ENCODE data around the gene LPAR6.

DNA sequence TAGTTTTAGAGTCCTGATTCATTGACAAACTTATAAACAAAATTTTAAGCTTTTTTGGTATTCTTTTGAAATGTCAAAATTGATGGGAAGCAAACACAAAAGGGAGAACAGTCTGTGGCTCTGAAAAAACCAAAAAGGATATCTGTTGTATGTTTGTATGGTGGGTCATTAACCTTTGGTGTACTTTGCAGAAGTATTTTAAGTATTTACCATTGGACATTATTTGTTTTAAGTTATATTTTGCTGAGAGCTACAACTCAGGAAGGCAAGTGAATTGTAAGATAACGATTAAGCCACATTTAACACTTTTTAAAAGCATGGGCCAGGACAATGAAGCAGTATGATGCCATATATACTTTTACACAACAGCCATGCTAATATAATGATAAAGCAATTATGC is 15.2 kb downstream of the LPAR6 start:
- TF ChIP-seq EZH2phosphoT487 (IDR thresholded peaks at IDR 0.05; ENCODE audit: insufficient read depth, low read depth) (no peak), EZH2 (IDR thresholded peaks at IDR 0.05; ENCODE audit: insufficient read depth, poor library complexity, severe bottlenecking) (no peak)

Data from GM23248 (cell line).